Muscle of back (tissue), 11 donors: ENCODE data around the gene BAG5. TPM values are rescaled to one million over a fixed set of nuclear protein-coding genes. Genes with fewer than 3 reads are reported as not detected.

Experiments used
- DNase-seq, 3 donors: peaks; one replicate each; pipeline versions ENCODE4 v3.0.0 to v3.0.0-alpha.2; 2013
- polyA plus RNA-seq, 10 donors: library from polyadenylated mRNA; unstranded; fragments of 120-200 nt; gene quantifications; one replicate each; pipeline ENCODE4 v1.2.1, GENCODE V29; 2013; ENCODE audit not compliant: insufficient read length in 10 of 10

BAG5 gene
- polyA plus RNA-seq, 10 donors = 18.2 to 25.6 (median 21.8) TPM

DNA sequence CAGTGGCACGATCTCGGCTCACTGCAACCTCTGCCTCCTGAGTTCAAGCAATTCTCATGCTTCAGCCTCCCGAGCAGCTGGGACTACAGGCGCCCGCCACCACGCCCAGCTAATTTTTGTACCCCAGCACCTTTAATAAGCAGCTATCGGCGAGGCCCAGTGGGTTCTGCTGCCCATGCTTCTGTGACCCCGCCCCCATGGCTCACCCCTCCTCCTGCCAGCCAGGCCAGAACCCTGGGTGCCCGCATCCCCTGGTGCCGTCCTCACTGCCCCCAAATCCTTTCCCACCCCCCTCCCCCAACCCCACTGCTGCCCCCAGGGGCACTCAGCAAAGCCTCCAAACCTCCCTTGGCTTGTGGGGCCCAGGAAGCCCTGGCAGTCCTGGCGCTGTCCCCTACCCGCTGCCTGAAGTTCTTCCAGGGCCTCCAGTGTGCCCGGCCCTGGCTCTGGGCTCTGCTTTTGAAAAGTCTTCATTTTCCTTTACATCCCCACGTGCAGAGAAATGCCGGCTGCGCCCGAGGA lies 14.5 kb downstream of the BAG5 start:
- no peak for DNase-seq

DNA sequence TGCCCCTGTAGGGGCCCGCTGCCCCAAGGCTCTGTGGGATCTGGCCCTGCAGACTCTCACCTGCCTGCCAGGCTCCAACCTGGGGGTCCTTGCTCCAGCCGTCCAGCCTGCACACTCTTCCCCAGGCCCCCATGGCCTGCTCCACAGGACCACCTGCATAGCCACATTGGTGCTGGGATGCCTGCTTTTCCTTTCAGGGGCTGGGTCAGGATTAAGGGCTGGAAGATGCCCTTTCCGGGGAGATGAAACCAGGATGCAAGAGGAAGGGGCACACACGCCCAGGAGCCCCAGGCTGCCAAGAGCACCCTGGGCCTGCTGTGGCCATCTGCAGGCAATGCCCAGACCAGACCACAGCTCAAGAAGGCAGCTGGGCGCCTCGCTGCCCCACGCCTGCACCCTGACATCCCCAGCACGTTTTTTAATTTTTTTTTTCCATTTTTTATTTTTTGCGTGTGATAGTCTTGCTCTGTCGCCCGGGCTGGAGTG lies 15.0 kb downstream of the BAG5 start:
- no peak for DNase-seq

DNA sequence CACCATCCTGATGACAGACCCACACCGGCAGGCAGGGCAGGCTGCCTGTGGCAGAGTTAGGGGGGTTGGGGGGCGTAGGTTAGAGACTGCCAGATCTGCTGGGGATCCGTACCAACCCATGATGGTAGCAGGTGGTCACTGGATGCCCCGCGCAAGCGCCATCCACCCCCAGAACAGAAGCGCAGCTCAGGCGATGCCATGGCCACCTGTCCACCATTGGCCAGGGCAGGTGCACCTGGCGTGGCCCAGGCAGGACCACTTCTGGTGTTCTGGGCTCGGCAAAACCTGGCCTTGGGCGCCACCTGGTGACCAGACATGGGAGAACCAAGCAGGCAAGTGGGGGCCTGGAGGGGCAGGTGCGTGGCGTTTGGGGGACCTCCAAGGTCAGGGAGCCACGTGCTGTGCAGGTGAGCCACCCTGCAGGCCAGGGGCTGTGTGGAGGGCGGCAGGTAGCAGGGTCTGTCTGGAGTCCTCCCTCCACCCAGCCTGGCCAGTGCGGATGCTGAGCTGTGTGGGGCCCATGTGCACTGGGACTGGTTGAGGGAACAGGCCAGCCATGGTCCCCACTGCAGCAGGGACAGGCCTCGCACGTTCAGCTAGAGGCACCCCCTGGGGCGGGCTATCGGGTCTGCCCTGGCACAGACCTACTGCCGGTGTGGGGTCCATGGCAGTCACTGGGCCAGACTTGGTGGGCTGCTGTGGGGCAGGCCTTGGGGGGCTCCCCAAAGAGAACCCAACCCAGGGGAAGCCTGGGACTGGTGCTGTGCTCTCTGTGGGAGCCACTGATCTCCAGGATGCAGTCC lies 15.6 kb downstream of the BAG5 start:
- peak in 2 of 3 donors; percentile 64 to 81 for DNase-seq

DNA sequence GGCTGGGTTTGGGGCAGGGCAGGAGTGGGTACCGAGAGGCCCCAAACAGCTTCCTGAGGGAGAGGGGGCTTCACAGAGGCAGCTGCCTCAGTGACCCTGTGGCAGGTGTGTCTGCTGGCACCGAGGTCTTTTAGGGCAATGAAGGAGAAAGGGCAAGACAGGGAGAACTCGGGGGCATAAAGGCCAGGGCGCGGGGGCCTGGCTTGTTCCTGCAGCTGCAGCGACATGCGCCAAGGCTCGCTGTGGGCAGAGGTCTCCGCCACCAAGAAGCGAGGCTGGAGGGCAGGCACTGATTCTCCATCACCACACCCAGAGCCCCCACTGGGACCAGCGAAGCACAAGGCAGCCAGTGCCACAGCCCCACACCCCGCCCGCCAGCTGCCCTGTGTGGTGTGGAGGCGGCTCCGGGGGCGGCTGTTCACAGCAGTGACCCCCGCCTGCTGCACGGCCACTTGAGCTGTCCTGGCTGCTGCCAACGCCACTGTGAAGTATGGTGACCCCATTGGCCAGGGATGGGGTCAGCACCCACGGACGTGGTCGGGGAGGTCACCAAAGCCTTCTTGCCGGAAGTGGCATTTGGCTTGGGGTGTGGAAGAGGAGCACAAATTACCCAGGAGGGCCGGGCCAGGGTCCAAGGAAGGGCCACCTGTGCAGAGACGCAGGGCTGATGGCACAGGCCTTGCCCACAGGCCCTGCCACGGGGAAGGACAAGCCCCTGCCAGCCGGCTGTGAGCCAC lies 16.4 kb downstream of the BAG5 start:
- DNase-seq = no peak

DNA sequence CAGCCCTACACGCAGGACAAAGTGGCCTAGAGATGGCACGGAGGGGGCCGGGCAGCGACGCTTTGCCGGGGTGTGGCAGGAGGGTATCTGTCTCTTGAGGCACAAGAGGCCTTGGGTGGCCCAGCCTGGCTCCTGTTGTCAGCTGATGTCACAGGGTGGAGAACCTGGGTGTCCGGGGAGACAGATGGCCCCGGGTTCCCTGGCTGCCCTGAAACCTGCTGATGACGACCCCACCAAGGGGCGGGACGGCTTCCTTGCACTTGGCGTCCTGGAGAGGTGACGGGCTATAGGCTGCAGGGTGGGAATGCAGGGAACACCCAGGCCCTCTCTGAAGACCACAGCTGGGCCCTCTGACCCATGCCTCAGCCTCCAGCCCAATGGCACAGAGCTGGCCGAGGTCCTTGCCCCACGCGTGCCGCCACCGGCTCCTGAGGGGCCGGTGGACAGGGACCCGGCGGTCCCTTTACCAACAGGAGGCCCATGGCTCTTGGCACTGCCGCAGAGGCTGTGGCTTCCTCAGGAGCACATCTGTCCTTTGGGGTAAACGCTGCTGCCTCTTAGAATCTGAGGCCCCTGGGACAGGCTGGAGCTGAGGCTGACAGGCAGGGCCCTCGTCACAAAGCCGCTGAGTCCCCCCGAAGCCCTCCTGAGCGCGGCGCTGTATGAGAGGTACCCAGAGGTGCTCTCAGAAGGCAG lies 17.1 kb downstream of the BAG5 start:
- DNase-seq = no peak

DNA sequence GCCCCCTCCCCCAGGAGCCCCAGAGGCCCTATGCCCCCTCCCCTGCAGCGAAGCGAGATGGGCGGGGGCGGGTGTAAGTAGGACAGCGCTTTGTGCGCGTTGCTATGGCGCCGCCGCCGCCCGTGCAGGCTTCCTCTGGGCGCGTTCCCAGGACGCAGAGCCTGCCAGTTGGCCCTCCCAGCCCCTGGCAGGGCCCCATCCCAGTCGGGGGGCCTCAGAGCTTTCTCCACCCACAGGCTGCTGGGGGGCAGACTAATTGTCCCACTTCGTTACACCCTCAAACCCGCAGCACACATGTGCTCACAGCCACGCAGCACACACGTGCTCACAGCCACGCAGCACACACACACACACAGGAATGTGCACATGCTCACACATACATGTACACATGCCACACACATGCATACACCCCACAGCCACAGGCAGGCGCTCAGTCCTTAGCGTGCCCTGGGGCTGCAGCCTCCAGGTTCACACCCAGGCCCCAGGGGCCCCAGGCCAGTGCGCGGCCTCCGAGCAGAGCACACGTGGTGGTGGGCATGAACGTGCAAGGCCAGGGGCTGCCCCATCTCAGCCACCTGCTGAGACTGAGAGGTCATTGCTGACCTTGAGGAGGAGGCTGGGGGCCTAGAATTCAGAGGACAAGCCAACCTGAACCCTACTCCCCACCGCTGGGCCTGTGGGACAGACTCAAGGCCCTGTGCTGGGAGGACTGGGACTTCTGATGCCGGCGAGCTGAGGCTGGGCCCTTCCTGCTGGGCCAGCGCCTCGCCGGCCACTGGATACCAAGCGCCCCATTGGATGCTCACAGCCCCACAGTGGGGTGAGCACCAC lies 17.9 kb downstream of the BAG5 start:
- DNase-seq = peak in 2 of 3 donors; percentile 75 to 90

DNA sequence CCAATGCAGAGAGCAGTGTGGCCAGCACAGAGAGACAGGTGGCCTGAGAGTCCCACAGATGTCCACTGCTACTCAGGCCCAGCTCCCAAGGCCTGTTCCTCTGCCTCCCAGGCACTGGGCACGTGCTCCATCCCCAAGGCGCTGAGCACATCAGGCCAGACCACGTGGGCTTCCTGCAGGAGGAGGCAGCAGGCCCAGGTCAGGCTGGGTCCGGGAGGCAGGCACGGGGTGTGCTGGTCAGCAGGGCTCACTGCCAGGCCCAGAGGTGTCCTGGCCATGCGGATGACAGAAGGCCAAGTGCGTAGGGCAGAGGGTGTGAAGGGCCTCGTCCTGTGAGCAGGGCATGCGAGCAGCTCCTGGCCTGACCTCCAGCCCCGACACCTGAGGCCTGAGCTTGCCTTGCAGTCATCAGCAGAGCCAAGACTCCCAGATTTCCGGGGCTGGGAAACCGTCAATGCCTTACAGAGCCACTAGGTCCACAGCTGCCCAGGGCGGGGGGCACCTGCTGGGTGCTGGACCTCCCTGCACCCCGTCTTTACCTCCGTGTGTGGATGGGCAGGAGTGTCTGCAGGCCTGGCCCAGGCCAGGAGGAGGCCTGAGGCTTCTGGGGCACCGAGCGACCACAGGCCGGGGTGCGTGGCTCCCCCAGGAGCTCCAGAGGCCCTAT lies 18.6 kb downstream of the BAG5 start:
- DNase-seq = peak in 1 of 3 donors; percentile 55

DNA sequence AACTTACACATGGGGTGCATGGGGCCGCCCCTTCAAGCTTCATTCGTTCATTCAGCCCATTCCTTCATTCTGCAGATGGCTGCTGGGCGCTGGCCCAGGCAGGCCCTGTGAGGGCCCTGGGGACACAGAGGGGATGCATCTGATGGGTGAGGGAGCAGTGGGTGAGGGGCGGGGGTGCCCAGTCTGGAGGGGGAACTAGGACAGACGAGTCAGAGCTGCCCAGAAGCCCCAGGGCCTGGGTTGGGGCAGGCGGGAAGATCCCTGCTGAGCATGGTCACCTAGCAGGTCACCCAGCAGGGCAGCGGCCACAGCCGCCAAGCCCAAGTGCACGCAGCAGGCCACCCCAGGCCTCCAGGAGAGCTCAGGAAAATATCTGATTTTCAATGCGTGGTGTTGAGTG lies 19.3 kb downstream of the BAG5 start:
- DNase-seq = no peak

DNA sequence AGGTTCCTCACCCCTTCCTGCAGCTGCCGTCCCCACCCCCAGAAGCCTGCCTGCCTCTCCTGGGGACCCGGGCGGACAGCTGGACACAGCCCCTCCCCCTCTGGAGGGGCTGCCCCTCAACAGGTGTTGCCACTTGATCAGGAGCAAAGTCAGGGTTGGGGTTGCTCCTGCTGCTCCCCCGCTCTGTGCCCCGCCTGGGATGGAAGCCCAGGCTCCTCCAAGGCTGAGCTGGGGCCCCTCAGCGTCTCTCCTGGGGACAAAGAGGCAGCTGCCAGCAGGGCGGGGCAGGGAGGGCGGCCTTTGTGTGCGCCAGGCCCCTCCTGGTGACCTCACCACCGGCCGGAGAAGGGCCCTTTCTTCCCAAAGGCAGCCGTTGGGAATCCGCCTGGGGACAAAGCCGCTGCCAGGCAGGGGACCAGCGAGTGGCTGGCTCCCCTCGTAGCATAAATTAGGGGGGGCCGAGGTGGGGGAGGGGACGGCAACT lies 19.8 kb downstream of the BAG5 start:
- peak in 2 of 3 donors; percentile 72 to 90 for DNase-seq

DNA sequence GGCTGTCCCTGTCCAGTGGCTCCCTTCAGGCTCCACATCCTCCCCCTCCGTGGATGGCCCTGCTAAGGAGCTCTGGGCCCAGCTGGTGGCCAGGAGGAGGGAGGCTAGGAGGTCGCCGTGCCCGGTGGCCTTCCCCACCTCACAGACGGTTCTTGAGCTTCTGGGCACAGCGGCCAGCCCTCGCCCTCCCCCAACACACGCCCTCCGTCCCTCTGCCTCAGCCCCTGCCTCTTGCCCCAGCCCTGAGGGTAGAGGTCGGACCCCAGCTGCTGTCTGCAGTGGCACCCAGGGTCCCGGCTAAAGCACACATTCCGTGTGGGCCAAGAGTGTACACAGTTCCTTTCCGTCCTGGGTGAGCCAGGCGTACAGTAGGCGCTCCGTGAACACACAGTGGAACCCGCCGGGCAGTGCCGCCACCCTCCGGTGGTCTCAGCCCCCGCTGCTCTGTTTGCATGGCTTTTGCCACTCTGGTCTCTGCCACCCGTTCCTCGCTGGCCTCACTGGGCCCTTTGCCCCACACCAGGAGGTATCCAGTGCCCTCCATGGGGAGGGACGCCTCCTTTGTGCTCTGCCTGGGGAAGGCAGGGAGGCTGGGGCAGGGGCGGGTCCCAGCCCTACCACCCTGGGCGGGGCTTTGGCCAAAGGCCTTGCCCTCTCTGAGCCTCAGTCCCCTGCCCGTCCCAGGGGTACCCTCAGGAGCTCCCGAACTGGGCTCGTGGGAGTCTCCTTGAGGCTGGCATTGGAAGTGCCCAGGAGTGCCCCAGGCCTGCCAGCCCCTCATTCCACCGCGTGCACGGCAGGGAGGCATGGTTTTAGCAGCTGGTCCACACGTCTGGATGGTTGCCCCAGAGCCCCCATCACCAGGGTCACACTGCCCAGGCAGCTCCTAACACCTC lies 20.5 kb downstream of the BAG5 start:
- DNase-seq = no peak

DNA sequence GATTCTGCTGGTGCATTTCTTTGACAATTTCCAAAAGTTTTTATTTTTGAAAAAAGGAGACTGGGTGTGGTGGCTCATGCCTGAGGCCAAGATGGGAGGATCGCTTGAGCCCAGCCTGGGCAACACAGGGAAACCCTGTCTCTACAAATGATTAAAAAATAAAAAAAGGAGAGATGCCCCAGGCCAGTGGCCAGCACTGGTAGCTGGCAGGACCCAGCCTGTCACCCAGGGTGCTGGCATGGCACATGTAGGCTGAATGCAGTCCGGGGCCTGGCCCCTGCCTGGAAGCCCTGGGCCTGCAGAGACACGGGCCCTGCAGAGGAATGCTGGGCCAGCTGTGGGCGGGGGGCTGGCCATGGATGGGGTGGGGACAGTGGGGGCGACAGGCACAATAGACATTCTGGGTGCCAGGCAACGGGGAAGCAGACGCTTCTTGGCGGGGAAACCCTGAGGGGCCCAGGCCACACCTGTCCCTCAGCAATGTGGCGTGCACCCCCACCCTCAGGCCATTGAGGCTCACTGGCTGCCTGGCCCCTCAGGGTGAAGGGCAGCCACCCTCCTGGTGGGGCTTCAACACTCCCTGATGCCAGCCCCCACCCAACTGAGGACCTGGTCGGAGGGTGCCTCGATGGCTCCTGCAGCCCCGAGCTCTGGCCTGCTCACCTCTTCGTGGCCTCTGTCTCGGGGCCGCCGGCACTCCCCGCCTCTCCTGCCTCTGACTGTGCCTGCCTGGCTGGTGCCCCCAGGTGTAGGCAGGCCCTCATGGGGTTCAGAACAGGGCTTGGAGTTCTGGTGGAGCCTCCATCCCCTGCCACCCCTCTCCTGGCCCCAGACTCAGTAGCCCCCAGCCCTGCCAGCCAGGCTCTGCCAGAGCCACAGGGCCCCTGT lies 21.4 kb downstream of the BAG5 start:
- DNase-seq = peak in 1 of 3 donors; percentile 46

DNA sequence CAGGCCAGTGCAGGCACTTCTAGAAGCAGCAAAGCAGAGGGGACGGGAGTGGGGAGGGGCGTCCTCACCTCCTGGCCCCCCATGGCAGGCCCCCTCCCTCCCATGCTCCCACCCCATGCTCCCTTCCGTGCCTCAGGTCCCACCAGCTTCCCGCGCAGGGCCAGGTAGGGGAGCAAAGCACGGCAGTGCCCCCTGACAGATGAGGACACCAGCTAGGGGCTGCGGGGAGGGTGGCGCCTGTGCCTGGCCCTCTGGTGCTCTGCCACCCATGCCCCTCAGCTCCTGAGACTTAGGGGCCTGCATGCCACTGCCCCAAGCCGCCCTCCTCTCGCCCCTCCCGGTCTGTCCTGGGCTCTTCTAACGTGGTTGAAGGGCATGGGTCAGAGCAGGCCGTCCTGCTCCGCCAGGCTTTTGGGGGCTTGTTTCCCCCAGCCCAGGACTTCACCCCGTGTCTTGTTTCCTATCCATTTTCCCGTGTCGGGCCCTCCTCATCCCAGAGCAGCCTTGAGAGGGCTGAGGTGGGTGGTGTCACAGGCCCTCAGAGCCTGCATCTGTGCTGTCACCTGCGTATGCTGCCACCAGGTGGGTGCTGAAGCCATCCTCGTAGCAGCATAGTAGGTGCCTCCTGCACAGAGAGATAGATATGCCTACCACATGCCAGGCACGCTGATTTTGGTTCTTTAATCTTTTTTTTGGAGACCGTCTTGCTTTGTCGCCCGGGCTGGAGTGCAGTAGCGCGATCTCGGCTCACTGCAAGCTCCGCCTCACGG lies 23.2 kb downstream of the BAG5 start:
- no peak for DNase-seq

DNA sequence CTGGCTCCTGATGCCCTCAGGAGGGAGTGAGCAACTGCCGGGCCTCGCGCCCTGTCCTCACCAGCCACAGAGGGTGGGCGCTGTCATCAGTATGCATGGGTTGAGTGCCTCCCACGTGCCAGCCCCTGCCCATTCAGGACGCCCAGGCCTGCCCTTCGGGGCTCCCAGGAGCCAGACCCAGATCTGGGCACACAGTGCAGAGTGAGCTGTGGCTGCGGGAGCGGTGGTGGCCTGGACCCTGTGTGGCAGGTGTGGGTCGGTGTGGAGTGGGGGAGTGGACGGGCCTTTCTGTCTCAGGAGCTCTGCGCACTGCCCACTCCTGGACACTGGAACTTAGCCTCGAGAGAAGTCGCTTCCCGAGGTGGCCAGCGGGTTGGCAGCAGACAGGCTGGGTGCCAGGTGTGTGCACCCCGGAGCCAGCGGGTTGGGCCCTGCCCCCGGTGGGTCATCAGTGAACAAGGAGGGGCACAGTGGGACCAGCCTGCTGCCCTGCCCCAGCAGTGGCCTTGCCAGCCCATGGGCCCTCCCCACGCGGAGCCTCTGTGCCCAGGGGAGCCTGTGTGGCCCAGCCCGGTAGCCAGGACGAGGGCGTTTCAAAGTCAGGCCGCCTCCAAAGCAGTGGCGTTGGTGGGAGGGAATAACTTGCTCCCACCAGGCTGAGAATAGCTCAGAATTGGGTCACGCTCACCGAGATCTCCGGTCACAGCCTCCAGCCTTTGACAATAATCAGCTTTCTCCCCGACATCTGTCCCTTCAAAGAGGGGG lies 24.0 kb downstream of the BAG5 start:
- no peak for DNase-seq

DNA sequence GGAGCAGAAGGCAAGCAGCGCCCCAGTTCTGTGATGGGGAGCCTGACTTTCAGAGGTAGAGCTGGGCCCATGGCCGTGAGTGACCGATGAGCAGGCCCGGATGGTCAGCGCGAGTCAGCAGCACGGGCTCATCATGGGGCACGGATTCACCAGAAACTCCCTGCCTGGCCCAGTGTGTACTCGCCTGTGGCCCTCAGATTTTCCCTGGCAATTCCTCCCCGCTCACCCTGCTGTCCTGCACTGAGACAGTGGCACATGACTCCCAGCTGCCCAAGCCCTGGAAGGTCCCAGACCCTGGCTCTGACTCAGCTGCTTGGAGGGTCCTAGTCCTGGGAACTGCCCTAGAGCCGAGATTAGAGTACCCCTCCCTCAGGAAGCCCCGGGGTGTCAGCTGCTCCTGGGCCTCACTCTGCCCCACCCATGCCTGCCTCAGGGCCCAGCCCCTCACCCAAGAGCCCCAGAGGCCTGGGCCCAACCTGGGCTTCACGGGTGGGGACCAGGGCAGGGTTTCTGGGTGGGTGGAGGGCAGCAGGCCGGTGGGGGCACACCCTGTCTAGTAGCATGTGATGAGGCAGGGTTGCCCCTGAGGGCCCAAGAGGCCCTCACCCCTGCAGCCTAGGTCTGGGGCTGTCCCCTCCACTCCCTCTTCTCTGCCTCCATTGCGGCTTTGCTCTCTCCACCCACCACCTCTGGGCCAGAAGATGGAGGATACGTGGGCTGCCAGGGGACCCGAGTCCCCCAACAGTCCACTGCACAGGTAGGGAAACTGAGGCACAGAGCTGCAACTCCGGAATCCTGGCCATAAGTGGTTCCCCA lies 25.1 kb downstream of the BAG5 start:
- DNase-seq = no peak

DNA sequence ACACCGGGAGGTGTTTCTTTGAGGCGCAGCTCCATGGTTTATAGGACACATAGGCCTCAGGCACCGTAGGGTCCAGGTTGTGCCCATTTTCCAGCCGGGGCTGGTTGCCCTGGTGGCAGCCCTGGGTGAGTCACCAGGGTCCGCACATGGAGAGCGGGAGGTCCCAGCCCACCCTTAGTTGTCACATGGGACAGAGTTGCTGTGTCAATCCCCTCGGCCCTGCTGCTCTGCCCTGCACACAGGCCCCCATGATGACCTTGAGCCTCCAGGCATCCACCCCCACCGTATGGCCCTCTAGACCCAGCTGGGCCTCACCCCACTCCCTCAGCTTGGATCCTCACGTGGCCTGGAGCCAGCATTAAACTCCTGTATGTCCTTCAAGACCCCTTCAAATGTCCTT lies 25.8 kb downstream of the BAG5 start:
- DNase-seq = no peak
